Esophagus squamous epithelium (tissue), 4 donors: ENCODE measurements around the gene UGT1A10.

Experiments
- POLR2A ChIP-seq, 4 donors: fragments of 450-650 bp; IDR thresholded peaks; one replicate each; pipeline ENCODE4 v1.6.1; 2017; ENCODE audit warnings: antibody characterized with exemption in 4 of 4, mild to moderate bottlenecking in 4 of 4, moderate library complexity in 3 of 4
- TF ChIP-seq, protein P1 (sequence below), 6 experiments: fragments of 450-650 bp in 4 of 6; fragments of 200-600 bp in 2 of 6; sonication (generic) in 2 of 6; IDR thresholded peaks; one replicate each; pipeline ENCODE4 v1.5.1; 2016 to 2019; ENCODE audit warnings: antibody characterized with exemption in 6 of 6, mild to moderate bottlenecking in 4 of 6, moderate library complexity in 4 of 6

DNA sequence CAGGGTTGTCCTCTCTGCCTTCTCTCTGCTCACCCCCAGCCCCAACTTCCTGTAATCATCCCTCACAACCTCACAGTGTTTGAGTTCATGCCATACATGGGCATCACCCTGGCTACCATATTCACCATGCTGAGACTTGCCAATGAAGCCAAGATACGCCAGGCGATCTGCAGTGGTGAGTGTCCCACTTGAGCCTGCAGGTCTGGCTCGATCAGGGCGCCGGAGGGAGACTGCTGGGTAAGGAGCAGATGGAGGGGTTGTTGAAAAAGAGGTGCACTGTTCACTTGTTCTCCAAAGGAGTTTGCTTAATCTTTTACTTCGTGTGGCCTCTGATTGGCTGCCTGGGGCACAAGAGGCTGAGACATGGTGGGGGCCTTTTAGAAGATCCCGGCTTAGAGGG, 156.5 kb downstream of the UGT1A10 start:
- TF ChIP-seq, protein P1, sequence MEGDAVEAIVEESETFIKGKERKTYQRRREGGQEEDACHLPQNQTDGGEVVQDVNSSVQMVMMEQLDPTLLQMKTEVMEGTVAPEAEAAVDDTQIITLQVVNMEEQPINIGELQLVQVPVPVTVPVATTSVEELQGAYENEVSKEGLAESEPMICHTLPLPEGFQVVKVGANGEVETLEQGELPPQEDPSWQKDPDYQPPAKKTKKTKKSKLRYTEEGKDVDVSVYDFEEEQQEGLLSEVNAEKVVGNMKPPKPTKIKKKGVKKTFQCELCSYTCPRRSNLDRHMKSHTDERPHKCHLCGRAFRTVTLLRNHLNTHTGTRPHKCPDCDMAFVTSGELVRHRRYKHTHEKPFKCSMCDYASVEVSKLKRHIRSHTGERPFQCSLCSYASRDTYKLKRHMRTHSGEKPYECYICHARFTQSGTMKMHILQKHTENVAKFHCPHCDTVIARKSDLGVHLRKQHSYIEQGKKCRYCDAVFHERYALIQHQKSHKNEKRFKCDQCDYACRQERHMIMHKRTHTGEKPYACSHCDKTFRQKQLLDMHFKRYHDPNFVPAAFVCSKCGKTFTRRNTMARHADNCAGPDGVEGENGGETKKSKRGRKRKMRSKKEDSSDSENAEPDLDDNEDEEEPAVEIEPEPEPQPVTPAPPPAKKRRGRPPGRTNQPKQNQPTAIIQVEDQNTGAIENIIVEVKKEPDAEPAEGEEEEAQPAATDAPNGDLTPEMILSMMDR (IDR thresholded peaks at IDR 0.05) = no peak
- no peak for TF ChIP-seq POLR2A (IDR thresholded peaks at IDR 0.05)
